Measurements from ENCODE around the gene RAX. TPM values are rescaled to one million over a fixed set of nuclear protein-coding genes. Genes with fewer than 3 reads are reported as not detected.
"Not testable (repeated sequence)": the region's sequence is repeated elsewhere in the genome, so short reads cannot be mapped to it uniquely, and the experiment has no call there.

Gene RAX
- total RNA-seq, 2 donors from 2014 or later = not detected

- not testable (repeated sequence) for ATAC-seq
Observed at GRCh38 chr18:59255491-59255890, 17.8 kb downstream of the RAX start.

DNA sequence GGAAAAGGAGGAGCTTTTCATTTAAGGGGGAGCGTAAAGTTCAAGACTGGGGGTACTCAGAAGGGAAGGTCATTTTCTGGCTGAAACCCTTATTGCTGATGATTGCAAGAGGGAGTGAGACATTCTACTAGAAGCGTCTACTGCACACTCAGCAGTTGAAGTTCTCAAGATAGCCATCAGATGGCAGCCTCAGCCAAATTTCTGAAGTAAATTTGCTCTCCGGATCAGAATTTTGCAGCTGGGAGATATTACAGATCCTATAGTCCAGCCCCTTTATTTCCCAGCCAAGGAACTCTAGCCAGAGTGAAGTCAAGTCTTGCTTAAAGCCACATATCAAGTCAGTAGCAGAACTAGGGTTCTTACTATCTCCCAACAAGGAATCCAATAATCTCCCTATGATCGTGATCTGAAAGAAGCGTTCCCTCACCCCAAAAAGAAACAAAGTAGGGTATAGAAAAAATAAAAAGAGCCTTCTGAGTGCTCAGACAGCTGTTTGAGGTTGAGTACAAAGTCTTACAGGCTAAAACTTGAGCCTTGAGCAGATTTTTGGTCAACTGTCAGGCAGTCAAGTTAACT is 24.0 kb downstream of the RAX start:
- peaks cover 13% of the 10 kb centered on the region for H3K4me1 Mint-ChIP-seq
- ATAC-seq (no peak), DNase-seq (no peak)
- H3K4me3 Mint-ChIP-seq = no peak overlapping the region
- H3K27me3 Mint-ChIP-seq = peaks cover 77% of the 10 kb centered on the region
- peaks cover 2% of the 10 kb centered on the region for H3K36me3 Mint-ChIP-seq (ENCODE audit: low read depth)
- H3K9me3 ChIP-seq (ENCODE audit: control insufficient read depth, low read length, poor library complexity, severe bottlenecking) = no peaks in the 10 kb centered on the region
- no peak overlapping the region for H3K27ac Mint-ChIP-seq

More at GRCh38 chr18:59255491-59255890, 17.8 kb downstream of the RAX start:
- not testable (repeated sequence) for H3K36me3 Mint-ChIP-seq (ENCODE audit: low read depth); H3K9me3 ChIP-seq (ENCODE audit: control insufficient read depth, low read length, poor library complexity, severe bottlenecking); H3K4me1 Mint-ChIP-seq; H3K27ac Mint-ChIP-seq; DNase-seq; H3K4me3 Mint-ChIP-seq
- H3K27me3 Mint-ChIP-seq = peaks cover 71% of the 10 kb centered on the region

GRCh38 chr18:59246796-59247195 is 26.5 kb downstream of the RAX start:
- Mint-ChIP-seq H3K4me3 (no peak overlapping the region), H3K27me3 (peaks cover 62% of the 10 kb centered on the region), H3K4me1 (peaks cover 13% of the 10 kb centered on the region), H3K36me3 (ENCODE audit: low read depth) (peaks cover 2% of the 10 kb centered on the region), H3K27ac (no peak overlapping the region)
- DNase-seq (no peak), ATAC-seq (no peak)
- no peaks in the 10 kb centered on the region for H3K9me3 ChIP-seq (ENCODE audit: control insufficient read depth, low read length, poor library complexity, severe bottlenecking)

DNA sequence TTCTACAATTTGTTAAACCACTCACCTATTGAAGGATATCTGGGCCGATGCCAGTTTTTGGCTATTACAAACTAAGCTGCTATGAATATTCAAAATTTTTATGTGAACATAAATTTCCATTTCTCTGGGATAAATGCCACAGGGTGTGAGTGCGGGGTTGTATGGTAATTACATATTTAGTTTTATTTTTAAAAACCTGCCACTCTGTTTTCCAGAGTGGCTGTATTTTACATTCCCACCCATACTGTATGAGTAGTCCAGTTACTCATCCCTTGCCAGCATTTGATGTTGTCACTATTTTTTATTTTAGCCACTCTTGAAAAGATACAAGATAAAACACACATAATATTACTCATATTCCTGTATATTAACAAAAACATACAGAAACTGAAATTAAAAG is 30.3 kb downstream of the RAX start:
- H3K9me3 ChIP-seq (ENCODE audit: control insufficient read depth, low read length, poor library complexity, severe bottlenecking) = no peaks in the 10 kb centered on the region
- H3K27ac Mint-ChIP-seq = no peak overlapping the region
- H3K4me3 Mint-ChIP-seq = no peak overlapping the region
- H3K36me3 Mint-ChIP-seq (ENCODE audit: low read depth) = no peaks in the 10 kb centered on the region
- DNase-seq (no peak), ATAC-seq (no peak)
- H3K4me1 Mint-ChIP-seq = no peaks in the 10 kb centered on the region
- H3K27me3 Mint-ChIP-seq = peaks cover 57% of the 10 kb centered on the region

DNA sequence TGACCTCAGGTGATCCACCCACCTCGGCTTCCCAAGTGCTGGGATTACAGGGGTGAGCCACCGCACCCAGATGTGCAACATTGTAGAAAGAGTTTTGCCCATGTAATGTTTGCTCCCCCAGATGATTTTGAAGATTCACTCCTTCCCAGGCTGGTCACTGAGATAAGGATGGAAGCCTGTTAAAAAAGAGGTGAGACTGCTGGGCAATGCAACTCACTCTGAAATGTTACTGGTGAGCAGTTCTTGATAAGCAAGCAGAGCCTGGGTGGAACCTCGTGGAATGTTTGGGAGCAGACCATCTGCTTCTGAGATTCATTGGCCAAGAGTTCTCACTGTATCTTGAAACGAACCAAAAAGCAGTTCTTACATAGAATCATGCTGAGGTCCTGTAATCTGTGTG is 33.6 kb downstream of the RAX start:
- H3K9me3 ChIP-seq (ENCODE audit: control insufficient read depth, low read length, poor library complexity, severe bottlenecking) = no peaks in the 10 kb centered on the region
- Mint-ChIP-seq H3K27ac (no peak overlapping the region), H3K4me3 (no peak overlapping the region), H3K27me3 (peaks cover 52% of the 10 kb centered on the region), H3K36me3 (ENCODE audit: low read depth) (no peaks in the 10 kb centered on the region), H3K4me1 (no peaks in the 10 kb centered on the region)
- no peak for ATAC-seq
- no peak for DNase-seq

DNA sequence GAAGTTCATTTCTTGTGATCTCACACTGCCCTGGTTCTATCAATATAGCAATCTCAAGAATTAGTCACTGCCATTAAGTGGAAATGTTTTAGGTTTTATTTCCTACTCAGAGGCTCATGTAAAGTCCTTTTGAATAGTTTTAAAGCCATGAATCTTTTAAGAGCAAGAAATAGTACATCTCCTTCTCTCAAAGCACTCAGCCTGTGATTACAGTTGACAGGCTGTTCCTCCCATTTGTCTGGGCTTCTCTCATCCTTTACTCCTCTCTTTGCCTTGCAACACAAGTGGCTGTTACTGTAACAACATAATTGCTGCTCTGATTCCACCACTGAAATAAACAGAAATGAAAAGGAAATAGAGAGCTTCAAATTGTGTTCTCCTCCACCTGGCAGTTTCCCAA is 34.9 kb downstream of the RAX start:
- Mint-ChIP-seq H3K4me1 (no peaks in the 10 kb centered on the region), H3K4me3 (no peak overlapping the region), H3K36me3 (ENCODE audit: low read depth) (no peaks in the 10 kb centered on the region), H3K27ac (no peak overlapping the region), H3K27me3 (peaks cover 44% of the 10 kb centered on the region)
- ATAC-seq (no peak), DNase-seq (no peak)
- H3K9me3 ChIP-seq (ENCODE audit: control insufficient read depth, low read length, poor library complexity, severe bottlenecking) = no peaks in the 10 kb centered on the region

- Mint-ChIP-seq H3K4me3 (no peak overlapping the region), H3K27ac (no peak overlapping the region), H3K27me3 (peaks cover 59% of the 10 kb centered on the region), H3K4me1 (no peaks in the 10 kb centered on the region), H3K36me3 (ENCODE audit: low read depth) (no peaks in the 10 kb centered on the region)
- DNase-seq (no peak), ATAC-seq (no peak)
- H3K9me3 ChIP-seq (ENCODE audit: control insufficient read depth, low read length, poor library complexity, severe bottlenecking) = no peaks in the 10 kb centered on the region
Observed at GRCh38 chr18:59233017-59233410, 40.2 kb downstream of the RAX start.

DNA sequence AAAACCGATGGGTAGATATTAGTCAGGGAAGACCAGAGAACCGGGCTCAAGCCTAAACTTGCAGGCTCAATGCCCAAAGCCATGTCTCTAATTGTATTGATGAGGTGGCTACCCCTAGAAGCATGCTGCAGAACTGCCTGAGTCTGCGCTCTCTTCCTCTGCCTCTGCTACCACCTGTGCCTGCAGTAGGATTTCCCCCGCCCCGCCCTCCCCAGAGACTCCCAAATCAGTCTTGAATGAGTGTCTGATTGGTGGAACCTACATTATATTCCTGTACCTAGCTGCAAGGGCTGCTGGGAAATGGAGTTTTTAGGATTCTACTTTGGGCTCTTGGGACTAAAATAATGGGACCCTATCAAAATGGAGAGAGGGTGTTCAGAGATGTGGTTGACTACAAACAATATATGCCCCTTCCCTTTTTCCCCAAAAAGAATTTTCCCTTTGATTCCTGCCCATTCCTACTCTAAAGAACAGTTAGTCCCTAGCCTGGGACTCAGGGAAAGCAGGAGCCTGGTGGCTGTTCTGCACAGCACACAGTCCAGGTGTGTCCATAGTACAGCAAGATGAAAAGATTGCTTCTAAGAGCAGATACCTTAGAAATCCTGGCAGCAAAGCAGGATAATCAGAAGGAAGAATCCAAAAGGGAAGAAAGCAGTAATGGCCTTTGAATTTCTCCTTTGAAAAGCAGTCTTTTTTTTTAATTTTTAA is 40.8 kb downstream of the RAX start:
- Mint-ChIP-seq H3K27ac (no peak overlapping the region), H3K36me3 (ENCODE audit: low read depth) (no peaks in the 10 kb centered on the region), H3K27me3 (peaks cover 64% of the 10 kb centered on the region), H3K4me1 (no peaks in the 10 kb centered on the region), H3K4me3 (no peak overlapping the region)
- DNase-seq = no peak
- no peaks in the 10 kb centered on the region for H3K9me3 ChIP-seq (ENCODE audit: control insufficient read depth, low read length, poor library complexity, severe bottlenecking)
- ATAC-seq = no peak

- Mint-ChIP-seq H3K4me3 (no peak overlapping the region), H3K27me3 (peaks cover 68% of the 10 kb centered on the region), H3K36me3 (ENCODE audit: low read depth) (no peaks in the 10 kb centered on the region), H3K4me1 (no peaks in the 10 kb centered on the region), H3K27ac (no peak overlapping the region)
- no peaks in the 10 kb centered on the region for H3K9me3 ChIP-seq (ENCODE audit: control insufficient read depth, low read length, poor library complexity, severe bottlenecking)
- DNase-seq (no peak), ATAC-seq (no peak)
Observed at GRCh38 chr18:59231877-59232276, 41.4 kb downstream of the RAX start.

GRCh38 chr18:59231114-59231513 is 42.1 kb downstream of the RAX start:
- no peak overlapping the region for H3K4me3 Mint-ChIP-seq
- H3K27ac Mint-ChIP-seq = no peak overlapping the region
- DNase-seq (no peak), ATAC-seq (no peak)
- no peaks in the 10 kb centered on the region for H3K9me3 ChIP-seq (ENCODE audit: control insufficient read depth, low read length, poor library complexity, severe bottlenecking)
- H3K4me1 Mint-ChIP-seq = no peaks in the 10 kb centered on the region
- H3K27me3 Mint-ChIP-seq = peaks cover 66% of the 10 kb centered on the region
- no peaks in the 10 kb centered on the region for H3K36me3 Mint-ChIP-seq (ENCODE audit: low read depth)

DNA sequence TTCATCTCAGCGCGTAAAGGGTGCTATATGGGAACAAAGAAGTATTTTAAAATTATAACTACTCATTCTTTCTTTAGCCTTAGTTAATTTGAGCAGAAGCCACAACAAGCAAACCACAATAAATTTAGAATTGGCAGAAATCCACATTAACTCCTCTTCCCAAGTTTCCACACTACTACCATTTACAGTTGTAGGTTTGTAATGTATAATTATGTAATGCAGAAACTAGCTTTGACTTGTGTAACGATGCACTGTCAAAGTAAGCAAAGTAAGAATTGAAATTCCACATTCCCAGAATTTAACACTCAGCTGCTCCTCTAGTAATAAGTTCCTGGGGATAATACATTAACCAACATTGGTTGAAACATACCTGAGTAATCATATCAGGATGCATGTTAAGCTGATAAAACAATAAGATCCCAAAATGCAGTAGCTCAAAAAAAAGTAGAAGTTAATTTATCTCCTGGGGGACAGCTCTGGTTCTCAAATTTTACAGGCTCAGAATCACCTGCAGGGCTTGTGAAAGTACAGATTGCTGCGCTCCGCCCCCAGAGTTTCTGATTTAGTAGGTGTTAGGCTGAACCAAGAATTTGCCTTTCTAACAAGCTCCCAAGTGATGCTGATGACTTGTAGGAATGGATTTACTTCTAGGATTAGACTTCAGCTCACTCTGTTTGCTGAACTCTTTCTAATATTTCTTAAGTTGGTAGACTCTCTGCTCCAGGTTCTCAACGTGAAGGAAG is 43.4 kb downstream of the RAX start:
- Mint-ChIP-seq H3K27ac (no peak overlapping the region), H3K4me3 (no peak overlapping the region), H3K27me3 (peaks cover 69% of the 10 kb centered on the region), H3K36me3 (ENCODE audit: low read depth) (peaks cover 2% of the 10 kb centered on the region), H3K4me1 (no peaks in the 10 kb centered on the region)
- no peaks in the 10 kb centered on the region for H3K9me3 ChIP-seq (ENCODE audit: control insufficient read depth, low read length, poor library complexity, severe bottlenecking)
- ATAC-seq (no peak), DNase-seq (no peak)

GRCh38 chr18:59229191-59229590 is 44.1 kb downstream of the RAX start:
- Mint-ChIP-seq H3K27ac (no peak overlapping the region), H3K4me1 (no peaks in the 10 kb centered on the region), H3K27me3 (peaks cover 72% of the 10 kb centered on the region), H3K36me3 (ENCODE audit: low read depth) (peaks cover 2% of the 10 kb centered on the region), H3K4me3 (no peak overlapping the region)
- ATAC-seq (no peak), DNase-seq (no peak)
- H3K9me3 ChIP-seq (ENCODE audit: control insufficient read depth, low read length, poor library complexity, severe bottlenecking) = no peaks in the 10 kb centered on the region

GRCh38 chr18:59228351-59228750 is 44.9 kb downstream of the RAX start:
- no peak overlapping the region for H3K4me3 Mint-ChIP-seq
- DNase-seq (no peak), ATAC-seq (no peak)
- H3K9me3 ChIP-seq (ENCODE audit: control insufficient read depth, low read length, poor library complexity, severe bottlenecking) = no peaks in the 10 kb centered on the region
- no peak overlapping the region for H3K27ac Mint-ChIP-seq
- peaks cover 2% of the 10 kb centered on the region for H3K36me3 Mint-ChIP-seq (ENCODE audit: low read depth)
- H3K27me3 Mint-ChIP-seq = peaks cover 80% of the 10 kb centered on the region
- no peaks in the 10 kb centered on the region for H3K4me1 Mint-ChIP-seq

Data from T-helper 17 cell (primary cell).